ENCODE measurements around the gene TMEM247.

DNA sequence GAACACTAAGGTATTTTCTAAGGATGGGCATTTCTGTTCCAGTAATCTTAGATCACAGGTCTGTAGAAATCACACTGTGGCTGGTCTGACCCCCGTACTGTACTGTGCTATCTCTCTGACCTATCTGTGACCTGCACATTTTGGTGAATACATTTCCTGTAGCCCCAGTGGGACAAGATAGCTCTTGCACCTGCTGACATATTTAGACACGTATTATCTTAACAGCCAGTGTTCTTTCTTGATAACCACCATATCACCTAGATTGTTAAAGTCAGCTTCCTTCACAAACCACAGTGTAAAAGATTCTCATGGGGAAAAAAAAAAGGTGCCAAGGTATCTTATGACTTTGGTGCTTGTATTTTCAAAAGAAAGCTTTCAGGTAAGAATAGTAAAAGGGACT lies 39.8 kb upstream of the TMEM247 start:
- TF ChIP-seq CTCF (conservative IDR thresholded peaks at IDR 0.05) (no peak), ZFX (IDR thresholded peaks at IDR 0.05) (no peak)

Measured in C4-2B (cell line).